Mucosa of gallbladder (tissue), 1 donor: ENCODE measurements around the gene NDFIP2. TPM values are rescaled to one million over a fixed set of nuclear protein-coding genes. Genes with fewer than 3 reads are reported as not detected.
"Not testable (repeated sequence)": the region's sequence is repeated elsewhere in the genome, so short reads cannot be mapped to it uniquely, and the experiment has no call there.

ENCODE experiments used
- DNase-seq: peaks from one replicate; pipeline ENCODE4 v3.0.0-alpha.2; 2020; ENCODE audit warnings: low spot score
- total RNA-seq: library from RNA; stranded (reverse); gene quantifications from one replicate; pipeline ENCODE4 v1.2.1, GENCODE V29; 2021
- donor health status: DM: no; HTN: no; CAD: no.

Gene NDFIP2
- total RNA-seq, 1 donor from 2014 or later, result 46.7 TPM

GRCh38 chr13:79591493-79591892, 110.5 kb downstream of the NDFIP2 start:
- no peak for DNase-seq

- no peak for DNase-seq
Measured at GRCh38 chr13:79593121-79593520, 112.2 kb downstream of the NDFIP2 start.

GRCh38 chr13:79593641-79594275, 112.8 kb downstream of the NDFIP2 start:
- DNase-seq, result no peak

- DNase-seq, result not testable (repeated sequence)
Measured at GRCh38 chr13:79600146-79600545, 119.2 kb downstream of the NDFIP2 start.

- no peak for DNase-seq
Measured at GRCh38 chr13:79602936-79603335, 122.0 kb downstream of the NDFIP2 start.

GRCh38 chr13:79604752-79605151, 123.8 kb downstream of the NDFIP2 start:
- DNase-seq, result no peak

Other genes with a start within 250 kb of the NDFIP2 start
- gene RBM26, start 74.9 kb upstream of the NDFIP2 start, total RNA-seq, result 29.7 TPM